Measurements from ENCODE around the gene NCS1.

GRCh38 chr9:130166399-130166798, 5.8 kb upstream of the NCS1 start:
- TF ChIP-seq, protein P1, sequence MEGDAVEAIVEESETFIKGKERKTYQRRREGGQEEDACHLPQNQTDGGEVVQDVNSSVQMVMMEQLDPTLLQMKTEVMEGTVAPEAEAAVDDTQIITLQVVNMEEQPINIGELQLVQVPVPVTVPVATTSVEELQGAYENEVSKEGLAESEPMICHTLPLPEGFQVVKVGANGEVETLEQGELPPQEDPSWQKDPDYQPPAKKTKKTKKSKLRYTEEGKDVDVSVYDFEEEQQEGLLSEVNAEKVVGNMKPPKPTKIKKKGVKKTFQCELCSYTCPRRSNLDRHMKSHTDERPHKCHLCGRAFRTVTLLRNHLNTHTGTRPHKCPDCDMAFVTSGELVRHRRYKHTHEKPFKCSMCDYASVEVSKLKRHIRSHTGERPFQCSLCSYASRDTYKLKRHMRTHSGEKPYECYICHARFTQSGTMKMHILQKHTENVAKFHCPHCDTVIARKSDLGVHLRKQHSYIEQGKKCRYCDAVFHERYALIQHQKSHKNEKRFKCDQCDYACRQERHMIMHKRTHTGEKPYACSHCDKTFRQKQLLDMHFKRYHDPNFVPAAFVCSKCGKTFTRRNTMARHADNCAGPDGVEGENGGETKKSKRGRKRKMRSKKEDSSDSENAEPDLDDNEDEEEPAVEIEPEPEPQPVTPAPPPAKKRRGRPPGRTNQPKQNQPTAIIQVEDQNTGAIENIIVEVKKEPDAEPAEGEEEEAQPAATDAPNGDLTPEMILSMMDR (IDR thresholded peaks at IDR 0.05), result no peak
- TF ChIP-seq POLR2A (IDR thresholded peaks at IDR 0.05), result no peak
